Measurements from ENCODE around the gene UBASH3A.

DNA sequence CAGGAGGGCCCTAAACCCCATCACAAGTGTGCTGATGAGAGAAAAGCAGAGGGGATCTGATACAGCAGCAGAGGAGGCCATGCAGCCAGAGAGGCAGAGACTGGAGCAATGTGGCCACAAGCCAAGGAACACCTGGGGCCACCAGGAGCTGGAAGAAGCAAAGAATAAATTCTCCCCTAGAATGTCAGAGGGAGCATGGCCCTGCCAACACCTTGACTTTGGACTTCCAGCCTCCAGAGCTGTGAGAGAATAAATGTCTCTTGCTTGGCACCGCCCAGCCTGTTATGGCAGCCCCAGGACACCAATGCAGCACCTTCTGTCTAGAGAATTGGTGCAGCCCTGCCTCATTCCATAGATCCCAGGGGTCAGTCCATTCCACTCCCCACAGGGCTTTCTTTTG is 25.3 kb downstream of the UBASH3A start:
- TF ChIP-seq, protein P1, sequence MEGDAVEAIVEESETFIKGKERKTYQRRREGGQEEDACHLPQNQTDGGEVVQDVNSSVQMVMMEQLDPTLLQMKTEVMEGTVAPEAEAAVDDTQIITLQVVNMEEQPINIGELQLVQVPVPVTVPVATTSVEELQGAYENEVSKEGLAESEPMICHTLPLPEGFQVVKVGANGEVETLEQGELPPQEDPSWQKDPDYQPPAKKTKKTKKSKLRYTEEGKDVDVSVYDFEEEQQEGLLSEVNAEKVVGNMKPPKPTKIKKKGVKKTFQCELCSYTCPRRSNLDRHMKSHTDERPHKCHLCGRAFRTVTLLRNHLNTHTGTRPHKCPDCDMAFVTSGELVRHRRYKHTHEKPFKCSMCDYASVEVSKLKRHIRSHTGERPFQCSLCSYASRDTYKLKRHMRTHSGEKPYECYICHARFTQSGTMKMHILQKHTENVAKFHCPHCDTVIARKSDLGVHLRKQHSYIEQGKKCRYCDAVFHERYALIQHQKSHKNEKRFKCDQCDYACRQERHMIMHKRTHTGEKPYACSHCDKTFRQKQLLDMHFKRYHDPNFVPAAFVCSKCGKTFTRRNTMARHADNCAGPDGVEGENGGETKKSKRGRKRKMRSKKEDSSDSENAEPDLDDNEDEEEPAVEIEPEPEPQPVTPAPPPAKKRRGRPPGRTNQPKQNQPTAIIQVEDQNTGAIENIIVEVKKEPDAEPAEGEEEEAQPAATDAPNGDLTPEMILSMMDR (IDR thresholded peaks at IDR 0.05; ENCODE audit: low read length): no peak
- no peak for TF ChIP-seq EZH2 (IDR thresholded peaks at IDR 0.05; ENCODE audit: borderline replicate concordance, low read length)
